ENCODE data around the gene PICK1. TPM values are rescaled to one million over a fixed set of nuclear protein-coding genes. Genes with fewer than 3 reads are reported as not detected.

Gene PICK1
- polyA plus RNA-seq, 1 donor (not counting 4 experiments of a cell fraction or from before 2014, with no cell fraction given): 26.8 TPM

DNA sequence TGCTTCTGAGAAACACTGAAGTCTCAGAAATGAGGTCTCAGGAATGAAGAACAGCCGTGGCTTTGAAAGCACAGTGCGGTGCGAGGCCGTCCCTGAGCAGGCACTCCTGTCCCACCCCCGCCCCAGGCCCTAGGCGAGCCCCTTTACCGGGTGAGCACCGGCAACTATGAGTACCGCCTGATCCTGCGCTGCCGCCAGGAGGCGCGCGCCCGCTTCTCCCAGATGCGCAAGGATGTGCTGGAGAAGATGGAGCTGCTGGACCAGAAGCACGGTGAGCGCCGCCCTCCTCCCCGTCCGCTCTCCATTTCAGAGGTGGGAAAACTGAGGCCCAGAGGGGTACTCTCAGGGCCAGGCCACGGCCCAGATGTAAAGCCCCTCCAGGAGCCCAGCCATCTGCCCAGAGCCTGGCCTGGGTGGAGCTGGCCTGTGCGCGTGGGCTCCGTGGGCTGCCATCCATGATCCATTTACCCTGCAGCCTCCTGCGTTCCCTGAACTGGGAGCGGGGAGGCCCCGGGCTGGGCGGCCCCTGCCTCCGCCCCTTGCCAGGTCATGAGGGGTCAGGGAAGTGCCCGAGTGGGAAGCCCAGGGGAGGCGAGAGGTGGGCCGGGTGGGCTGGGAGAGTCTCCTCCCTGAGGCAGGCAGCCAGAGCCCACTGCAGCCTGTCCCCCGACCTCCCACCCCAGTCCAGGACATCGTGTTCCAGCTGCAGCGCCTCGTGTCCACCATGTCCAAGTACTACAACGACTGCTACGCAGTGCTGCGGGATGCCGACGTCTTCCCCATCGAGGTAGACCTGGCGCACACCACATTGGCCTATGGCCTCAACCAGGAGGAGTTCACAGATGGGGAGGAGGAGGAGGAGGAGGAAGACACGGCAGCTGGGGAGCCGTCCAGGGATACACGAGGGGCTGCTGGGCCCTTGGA is 17.2 kb downstream of the PICK1 start:
- no peak for FAIRE-seq
- H3K4me1 ChIP-seq (ENCODE audit: control insufficient read depth, extremely low read depth, insufficient read depth, low read length): no peaks in the 10 kb centered on the region
- H3K9me1 ChIP-seq (ENCODE audit: control insufficient read depth, extremely low read depth, insufficient read depth, low read length): no peaks in the 10 kb centered on the region
- H3K9ac ChIP-seq (ENCODE audit: control insufficient read depth, extremely low read depth, insufficient read depth, low read length): no peak overlapping the region
- H3K4me2 ChIP-seq (ENCODE audit: control insufficient read depth, extremely low read depth, insufficient read depth, low read depth, low read length): no peak overlapping the region
- H2AFZ ChIP-seq (ENCODE audit: control insufficient read depth, low read length): no peak overlapping the region
- TF ChIP-seq, protein P1, sequence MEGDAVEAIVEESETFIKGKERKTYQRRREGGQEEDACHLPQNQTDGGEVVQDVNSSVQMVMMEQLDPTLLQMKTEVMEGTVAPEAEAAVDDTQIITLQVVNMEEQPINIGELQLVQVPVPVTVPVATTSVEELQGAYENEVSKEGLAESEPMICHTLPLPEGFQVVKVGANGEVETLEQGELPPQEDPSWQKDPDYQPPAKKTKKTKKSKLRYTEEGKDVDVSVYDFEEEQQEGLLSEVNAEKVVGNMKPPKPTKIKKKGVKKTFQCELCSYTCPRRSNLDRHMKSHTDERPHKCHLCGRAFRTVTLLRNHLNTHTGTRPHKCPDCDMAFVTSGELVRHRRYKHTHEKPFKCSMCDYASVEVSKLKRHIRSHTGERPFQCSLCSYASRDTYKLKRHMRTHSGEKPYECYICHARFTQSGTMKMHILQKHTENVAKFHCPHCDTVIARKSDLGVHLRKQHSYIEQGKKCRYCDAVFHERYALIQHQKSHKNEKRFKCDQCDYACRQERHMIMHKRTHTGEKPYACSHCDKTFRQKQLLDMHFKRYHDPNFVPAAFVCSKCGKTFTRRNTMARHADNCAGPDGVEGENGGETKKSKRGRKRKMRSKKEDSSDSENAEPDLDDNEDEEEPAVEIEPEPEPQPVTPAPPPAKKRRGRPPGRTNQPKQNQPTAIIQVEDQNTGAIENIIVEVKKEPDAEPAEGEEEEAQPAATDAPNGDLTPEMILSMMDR (optimal IDR thresholded peaks at IDR 0.05 in 1 of 3, IDR thresholded peaks at IDR 0.05 in 1 of 3, conservative IDR thresholded peaks at IDR 0.05 in 1 of 3; ENCODE audit: extremely low read depth in 1 of 3, insufficient read depth in 2 of 3, low read length in 3 of 3): peak; percentile 53 to 89 (median 89)
- no peak for TF ChIP-seq EZH2 (IDR thresholded peaks at IDR 0.05; ENCODE audit: low read length)
- no peak overlapping the region for H3K27ac ChIP-seq (ENCODE audit: control insufficient read depth, insufficient read depth, low read length)
- H3K36me3 ChIP-seq (ENCODE audit: control insufficient read depth in 2 of 2, extremely low read depth in 1 of 2, insufficient read depth in 2 of 2, low read length in 2 of 2): peaks cover 17% of the 10 kb centered on the region in 2 experiments
- H3K79me2 ChIP-seq (ENCODE audit: control insufficient read depth, insufficient read depth, low read length): no peaks in the 10 kb centered on the region
- dilution Hi-C loops (cut with MboI; ENCODE audit: extremely low pct_ligation_motif_present, low sequenced_read_pairs): no loop called here
- DNase-seq (ENCODE audit: low read depth, low spot score): peak; percentile 19
- no peak overlapping the region for H3K4me3 ChIP-seq (ENCODE audit: control insufficient read depth in 2 of 3, extremely low read depth in 1 of 3, insufficient read depth in 2 of 3, low read depth in 1 of 3, low read length in 3 of 3)
- H4K20me1 ChIP-seq (ENCODE audit: control insufficient read depth, extremely low read depth, insufficient read depth, low read length): no peaks in the 10 kb centered on the region
- no peaks in the 10 kb centered on the region for H3K9me3 ChIP-seq (ENCODE audit: control insufficient read depth, low read depth, low read length)
- no peaks in the 10 kb centered on the region for H3K27me3 ChIP-seq (ENCODE audit: control insufficient read depth, extremely low read depth, insufficient read depth, low read length)

DNA sequence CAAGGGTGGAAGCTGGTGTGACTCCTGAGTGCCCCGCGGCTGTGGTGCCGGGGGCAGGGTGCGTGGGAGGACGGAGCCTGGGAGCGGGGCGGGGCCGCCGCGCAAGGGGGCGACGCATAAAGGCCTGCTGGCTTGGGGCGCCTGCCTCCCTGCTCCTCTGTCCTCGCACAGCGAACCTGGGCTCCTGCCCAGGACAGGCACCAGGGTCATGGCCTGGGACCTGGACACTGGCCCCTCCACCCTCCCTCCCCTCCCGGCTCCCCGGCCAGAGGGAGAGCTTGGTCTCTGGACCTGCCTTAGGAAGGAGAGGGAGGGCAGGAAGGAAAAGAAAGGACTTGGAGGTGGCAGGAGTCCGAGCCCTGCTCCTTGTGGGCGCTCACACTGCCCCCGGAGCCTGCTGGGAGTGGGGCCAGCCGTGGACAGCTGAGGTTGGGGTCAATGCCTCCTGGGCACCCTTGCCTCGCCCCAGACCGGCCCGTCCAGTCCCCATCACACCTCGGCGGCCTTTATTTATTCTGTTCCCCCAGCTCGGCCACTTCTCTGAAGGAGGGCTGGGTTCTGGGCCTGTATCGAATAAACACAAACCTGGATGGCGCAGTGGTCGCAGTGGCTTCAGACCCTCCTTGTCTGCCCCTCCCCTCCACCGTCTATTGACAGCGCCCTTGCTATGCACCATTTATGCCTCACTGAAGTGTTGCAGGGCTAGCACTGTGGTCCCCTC is 18.1 kb downstream of the PICK1 start:
- dilution Hi-C loops (cut with MboI; ENCODE audit: extremely low pct_ligation_motif_present, low sequenced_read_pairs): no loop called here
- no peaks in the 10 kb centered on the region for H3K27me3 ChIP-seq (ENCODE audit: control insufficient read depth, extremely low read depth, insufficient read depth, low read length)
- H3K9me3 ChIP-seq (ENCODE audit: control insufficient read depth, low read depth, low read length): no peaks in the 10 kb centered on the region
- peaks cover 13 to 17% of the 10 kb centered on the region in 2 experiments for H3K36me3 ChIP-seq (ENCODE audit: control insufficient read depth in 2 of 2, extremely low read depth in 1 of 2, insufficient read depth in 2 of 2, low read length in 2 of 2)
- no peak overlapping the region for H3K4me3 ChIP-seq (ENCODE audit: control insufficient read depth in 2 of 3, extremely low read depth in 1 of 3, insufficient read depth in 2 of 3, low read depth in 1 of 3, low read length in 3 of 3)
- no peak overlapping the region for H2AFZ ChIP-seq (ENCODE audit: control insufficient read depth, low read length)
- DNase-seq (ENCODE audit: low read depth, low spot score) (no peak), FAIRE-seq (no peak)
- no peak overlapping the region for H3K9ac ChIP-seq (ENCODE audit: control insufficient read depth, extremely low read depth, insufficient read depth, low read length)
- H3K27ac ChIP-seq (ENCODE audit: control insufficient read depth, insufficient read depth, low read length): no peak overlapping the region
- H3K4me1 ChIP-seq (ENCODE audit: control insufficient read depth, extremely low read depth, insufficient read depth, low read length): no peaks in the 10 kb centered on the region
- no peaks in the 10 kb centered on the region for H4K20me1 ChIP-seq (ENCODE audit: control insufficient read depth, extremely low read depth, insufficient read depth, low read length)
- no peak for TF ChIP-seq EZH2 (IDR thresholded peaks at IDR 0.05; ENCODE audit: low read length)
- TF ChIP-seq, protein P1 (optimal IDR thresholded peaks at IDR 0.05 in 1 of 3, IDR thresholded peaks at IDR 0.05 in 1 of 3, conservative IDR thresholded peaks at IDR 0.05 in 1 of 3; ENCODE audit: extremely low read depth in 1 of 3, insufficient read depth in 2 of 3, low read length in 3 of 3): no peak
- no peaks in the 10 kb centered on the region for H3K79me2 ChIP-seq (ENCODE audit: control insufficient read depth, insufficient read depth, low read length)
- no peak overlapping the region for H3K4me2 ChIP-seq (ENCODE audit: control insufficient read depth, extremely low read depth, insufficient read depth, low read depth, low read length)
- H3K9me1 ChIP-seq (ENCODE audit: control insufficient read depth, extremely low read depth, insufficient read depth, low read length): no peaks in the 10 kb centered on the region

All from keratinocyte (primary cell).